22Rv1 (cell line): Measurements from ENCODE around the gene RPS10.

Experiments used
- H3K27ac ChIP-seq: fragments of 450-650 bp; 2 replicates; pipeline ENCODE4 v1.5.1; 2017
- ZFX ChIP-seq: fragments of 450-650 bp; IDR thresholded peaks from 2 replicates; pipeline ENCODE4 v1.6.1; 2017; ENCODE audit warnings: antibody characterized with exemption, borderline replicate concordance
- TF ChIP-seq, protein P1 (sequence below): fragments of 450-650 bp; IDR thresholded peaks from 2 replicates; pipeline ENCODE4 v1.5.1; 2017; ENCODE audit warnings: mild to moderate bottlenecking

RPS10 gene

DNA sequence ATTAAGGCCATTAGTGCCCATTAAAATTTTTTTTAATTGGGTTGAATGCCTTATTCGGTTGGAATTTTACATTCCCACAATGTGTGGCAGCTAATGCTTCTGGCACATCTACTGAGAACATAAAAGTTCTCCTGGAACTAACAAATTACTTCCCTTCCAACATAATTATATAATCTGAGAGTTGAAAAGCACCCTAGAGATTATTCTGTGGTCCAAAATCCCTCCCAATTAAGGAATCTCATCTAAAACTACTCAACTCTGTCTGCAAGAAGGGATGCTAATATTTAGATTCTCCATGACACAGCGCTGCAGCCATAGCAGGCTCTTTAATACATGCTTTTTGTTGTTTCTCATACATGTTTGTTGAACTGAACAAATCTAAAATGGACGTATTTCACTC lies 37.4 kb downstream of the RPS10 start:
- TF ChIP-seq, protein P1, sequence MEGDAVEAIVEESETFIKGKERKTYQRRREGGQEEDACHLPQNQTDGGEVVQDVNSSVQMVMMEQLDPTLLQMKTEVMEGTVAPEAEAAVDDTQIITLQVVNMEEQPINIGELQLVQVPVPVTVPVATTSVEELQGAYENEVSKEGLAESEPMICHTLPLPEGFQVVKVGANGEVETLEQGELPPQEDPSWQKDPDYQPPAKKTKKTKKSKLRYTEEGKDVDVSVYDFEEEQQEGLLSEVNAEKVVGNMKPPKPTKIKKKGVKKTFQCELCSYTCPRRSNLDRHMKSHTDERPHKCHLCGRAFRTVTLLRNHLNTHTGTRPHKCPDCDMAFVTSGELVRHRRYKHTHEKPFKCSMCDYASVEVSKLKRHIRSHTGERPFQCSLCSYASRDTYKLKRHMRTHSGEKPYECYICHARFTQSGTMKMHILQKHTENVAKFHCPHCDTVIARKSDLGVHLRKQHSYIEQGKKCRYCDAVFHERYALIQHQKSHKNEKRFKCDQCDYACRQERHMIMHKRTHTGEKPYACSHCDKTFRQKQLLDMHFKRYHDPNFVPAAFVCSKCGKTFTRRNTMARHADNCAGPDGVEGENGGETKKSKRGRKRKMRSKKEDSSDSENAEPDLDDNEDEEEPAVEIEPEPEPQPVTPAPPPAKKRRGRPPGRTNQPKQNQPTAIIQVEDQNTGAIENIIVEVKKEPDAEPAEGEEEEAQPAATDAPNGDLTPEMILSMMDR: no peak
- TF ChIP-seq ZFX: no peak
- no peak overlapping the region for H3K27ac ChIP-seq

DNA sequence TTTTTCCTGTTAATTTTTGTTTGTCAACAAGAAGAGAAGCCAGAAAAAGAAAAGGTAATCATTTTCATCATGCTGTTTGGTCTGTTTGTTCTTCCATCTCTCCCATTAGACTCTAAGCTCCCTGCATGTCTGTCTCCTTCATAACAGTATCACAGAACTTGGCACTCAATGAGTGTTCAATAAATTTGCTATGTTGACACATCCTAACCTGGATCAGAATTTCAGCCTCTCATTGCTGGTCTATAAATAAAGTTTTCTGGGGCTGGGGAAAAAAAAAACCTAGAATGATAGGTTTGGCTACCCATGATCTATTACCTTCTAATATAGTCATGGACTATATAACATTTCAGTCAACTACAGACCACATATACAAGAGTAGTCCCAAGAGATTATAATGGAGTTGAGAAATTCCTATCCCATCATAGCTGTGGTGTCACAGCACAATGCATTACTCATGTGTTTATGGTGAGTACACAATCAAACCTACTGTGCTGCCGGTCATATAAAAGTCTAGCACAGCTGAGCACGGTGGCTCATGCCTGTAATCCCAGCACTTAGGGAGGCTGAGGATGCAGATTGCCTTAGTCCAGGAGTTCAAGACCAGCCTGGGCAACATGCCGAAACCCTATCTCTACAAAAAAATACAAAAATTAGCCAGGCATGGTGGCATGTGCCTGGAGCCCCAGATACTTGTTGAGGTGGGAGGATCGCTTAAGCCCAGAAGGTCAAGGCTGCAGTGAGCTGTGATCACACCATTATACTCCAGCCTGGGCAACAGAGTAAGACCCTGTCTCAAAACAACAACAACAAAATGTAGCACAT lies 39.3 kb downstream of the RPS10 start:
- H3K27ac ChIP-seq: no peak overlapping the region
- TF ChIP-seq ZFX: no peak
- TF ChIP-seq, protein P1: no peak

DNA sequence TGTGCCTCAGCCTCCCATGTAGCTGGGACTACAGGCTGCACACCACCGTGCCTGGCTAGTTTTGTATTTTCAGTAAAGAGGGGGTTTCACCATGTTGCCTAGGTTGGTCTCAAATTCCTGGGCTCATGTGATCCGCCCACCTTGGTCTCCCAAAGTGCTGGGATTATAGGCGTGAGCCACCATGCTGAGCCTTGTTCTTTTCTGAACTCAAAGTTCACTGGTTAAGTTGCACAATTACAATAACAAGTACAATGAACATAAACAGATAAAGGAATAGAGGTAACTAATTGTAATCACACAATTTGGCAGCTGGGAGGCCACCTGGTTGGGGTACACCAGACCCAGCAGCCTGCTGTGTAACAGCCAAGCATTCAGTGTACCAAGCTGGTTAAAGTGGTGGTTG lies 40.1 kb downstream of the RPS10 start:
- TF ChIP-seq, protein P1: no peak
- TF ChIP-seq ZFX: no peak
- H3K27ac ChIP-seq: no peak overlapping the region

DNA sequence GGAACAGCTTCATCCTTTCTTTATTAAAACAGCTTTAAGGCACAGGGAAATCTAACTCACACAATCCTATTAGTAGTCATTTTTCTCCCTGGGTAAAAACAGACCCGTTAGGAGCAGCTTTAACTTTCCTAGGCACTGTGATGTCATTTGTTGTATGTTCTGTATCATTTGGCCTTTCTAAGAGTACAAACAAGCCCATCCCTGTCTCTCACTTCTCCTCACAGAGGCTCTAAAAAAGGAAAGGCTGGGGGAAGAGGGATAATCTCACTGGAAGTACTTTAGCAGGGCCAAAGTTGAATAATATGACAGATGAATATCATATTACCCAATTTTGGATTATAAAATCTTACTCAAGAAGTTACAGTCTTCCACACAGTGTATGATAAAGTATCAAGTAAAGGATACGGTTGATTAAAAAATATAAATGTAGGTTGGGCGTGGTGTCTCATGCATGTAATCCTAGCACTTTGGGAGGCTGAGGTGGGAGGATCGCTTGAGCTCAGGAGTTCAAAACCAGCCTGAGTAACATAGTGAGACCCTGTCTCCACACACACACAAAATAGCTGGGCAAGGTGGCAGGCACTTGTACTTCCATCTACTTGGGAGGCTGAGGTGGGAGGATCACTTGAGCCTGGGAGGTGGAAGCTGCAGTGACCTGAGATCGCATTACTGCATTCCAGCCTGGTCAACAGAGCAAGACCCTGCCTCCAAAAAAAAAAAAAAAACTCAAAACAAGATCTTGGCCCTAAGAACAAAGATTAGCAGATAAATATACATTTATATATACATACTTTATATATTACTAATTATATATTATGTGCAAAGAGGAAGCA lies 41.3 kb downstream of the RPS10 start:
- TF ChIP-seq ZFX: no peak
- TF ChIP-seq, protein P1: no peak
- no peak overlapping the region for H3K27ac ChIP-seq

DNA sequence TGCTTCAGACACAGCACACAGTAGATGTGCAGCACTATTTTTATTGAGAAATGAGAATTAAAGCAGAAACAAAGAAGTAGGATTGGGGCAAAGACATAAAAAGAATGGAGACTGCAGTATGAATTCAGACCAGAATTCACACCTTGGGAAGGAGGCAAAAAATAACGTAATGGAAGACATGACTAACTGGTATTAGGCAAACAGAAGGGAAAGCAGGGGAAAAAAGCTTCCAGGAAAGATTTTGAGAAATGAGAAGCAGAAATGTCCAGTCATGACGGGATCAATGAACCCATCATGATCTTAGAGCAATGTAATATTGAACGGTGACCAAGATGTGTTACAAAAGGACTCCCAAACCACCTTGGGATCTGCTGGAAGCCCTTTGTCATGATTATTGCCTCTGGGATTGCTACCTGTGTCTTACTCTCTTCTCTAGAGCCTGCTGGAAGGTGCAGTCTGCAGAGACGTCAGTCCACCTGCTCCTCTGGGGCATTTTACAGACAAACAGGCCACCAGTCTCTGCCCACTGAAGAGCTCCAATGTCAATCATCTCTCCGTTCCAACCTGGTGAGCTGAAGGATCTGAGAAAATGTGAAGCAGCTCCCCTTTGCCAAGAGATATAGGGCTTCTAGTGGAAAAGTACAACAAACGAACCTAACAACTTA lies 42.1 kb downstream of the RPS10 start:
- TF ChIP-seq, protein P1: no peak
- TF ChIP-seq ZFX: no peak

DNA sequence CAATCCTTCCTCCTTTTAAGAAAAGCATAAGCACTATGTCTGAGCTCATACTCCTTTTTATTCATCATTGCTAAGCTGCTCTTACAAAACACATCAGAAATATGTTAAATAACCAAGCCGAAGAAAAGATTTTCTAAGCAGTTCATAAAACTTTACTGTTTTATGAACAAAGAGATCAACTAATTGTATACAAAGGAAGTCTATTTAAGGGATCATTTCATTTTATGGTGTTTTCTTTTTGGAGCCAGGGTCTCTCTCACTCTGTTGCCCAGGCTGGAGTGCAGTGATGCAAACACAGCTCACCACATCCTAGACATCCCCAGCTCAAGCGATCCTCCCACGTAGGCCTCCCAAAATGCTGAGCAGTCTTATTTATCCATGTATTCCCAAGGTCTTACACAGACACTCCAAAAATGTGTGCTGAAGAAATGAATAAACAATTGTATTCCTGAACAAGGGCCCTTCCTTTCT lies 42.7 kb downstream of the RPS10 start:
- no peak overlapping the region for H3K27ac ChIP-seq
- TF ChIP-seq, protein P1: no peak; the same call in 1 of the 2 replicates
- no peak for TF ChIP-seq ZFX

More for the DNA sequence above, 42.1 kb downstream of the RPS10 start:
- no peak overlapping the region for H3K27ac ChIP-seq

DNA sequence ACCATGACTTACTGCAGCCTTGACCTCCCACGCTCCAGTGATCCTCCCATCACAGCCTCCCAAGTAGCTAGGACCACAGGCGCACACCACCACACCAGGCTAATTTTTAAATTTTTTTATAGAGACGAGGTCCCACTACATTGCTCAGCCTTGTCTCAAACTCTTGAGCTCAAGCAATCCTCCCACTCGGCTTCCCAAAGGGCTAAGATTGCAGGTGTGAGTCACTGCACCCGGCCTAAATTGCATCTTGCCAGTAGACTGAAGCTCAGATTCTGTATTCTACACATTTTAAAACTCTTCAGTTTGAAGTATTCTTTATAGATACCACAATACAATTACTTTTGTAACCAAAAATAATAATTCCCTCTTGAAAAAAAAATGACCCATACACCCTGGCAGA lies 44.8 kb downstream of the RPS10 start:
- no peak overlapping the region for H3K27ac ChIP-seq
- TF ChIP-seq, protein P1: no peak
- TF ChIP-seq ZFX: no peak
